SK-N-SH (cell line): Measurements from ENCODE around the gene PRSS56. TPM values are rescaled to one million over a fixed set of nuclear protein-coding genes. Genes with fewer than 3 reads are reported as not detected.
"Not testable (repeated sequence)": the region's sequence is repeated elsewhere in the genome, so short reads cannot be mapped to it uniquely, and the experiment has no call there.

Experiments used
- CTCF ChIA-PET: fragments of 300-600, 350-600 bp; formaldehyde crosslinking; extraction: SDS; loops from one replicate; lab custom pipeline; 2021; lab: Yijun Ruan, JAX
- POLR2A ChIA-PET: fragments of 350-600 bp; sonication (Branson Sonifier 250); formaldehyde crosslinking; extraction: SDS; loops from one replicate; lab custom pipeline; 2020; ENCODE audit warnings: antibody characterized with exemption, inconsistent platforms; lab: Yijun Ruan, JAX
- DNase-seq: peaks from one replicate; pipeline ENCODE4 v3.0.0; 2012
- H2AFZ ChIP-seq: fragments of 200-600 bp; sonication (generic); 2 replicates; pipeline ENCODE4 v1.8.1; 2016; ENCODE audit warnings: antibody characterized with exemption, mild to moderate bottlenecking, low read depth
- H3F3A ChIP-seq: fragments of 200-600 bp; sonication (generic); replicated peaks from 2 replicates; pipeline ENCODE3; 2016; ENCODE audit warnings: antibody characterized with exemption, mild to moderate bottlenecking; ENCODE audit not compliant: insufficient read depth
- H3K27ac ChIP-seq, 2 experiments: fragments of 200-500 bp in 1 of 2; fragments of 200-600 bp in 1 of 2; sonication (Bioruptor generic) in 1 of 2; sonication (generic), shearing (Covaris generic) in 1 of 2; 2 replicates each; pipeline versions ENCODE4 v1.5.1 to v1.6.1; 2014 to 2016; ENCODE audit warnings: low read depth in 2 of 2, inconsistent platforms in 1 of 2, low read length in 1 of 2, mild to moderate bottlenecking in 1 of 2, mixed read lengths in 1 of 2
- H3K27me3 ChIP-seq: fragments of 200-600 bp; sonication (generic), shearing (Covaris generic); 2 replicates; pipeline ENCODE4 v1.6.1; 2016; ENCODE audit warnings: mixed run types; ENCODE audit not compliant: insufficient read depth
- H3K36me3 ChIP-seq, 2 experiments: fragments of 200-500 bp in 1 of 2; fragments of 200-600 bp in 1 of 2; sonication (Bioruptor generic) in 1 of 2; sonication (generic) in 1 of 2; replicated peaks in 1 of 2; 2 replicates each; pipeline versions ENCODE3 to v1.5.1; 2014 to 2016; ENCODE audit warnings: low read length in 1 of 2, mild to moderate bottlenecking in 1 of 2; ENCODE audit not compliant: insufficient read depth in 2 of 2, control insufficient read depth in 1 of 2
- H3K4me1 ChIP-seq, 2 experiments: fragments of 200-500 bp in 1 of 2; fragments of 200-600 bp in 1 of 2; sonication (Bioruptor generic) in 1 of 2; sonication (generic), shearing (Covaris generic) in 1 of 2; 2 replicates each; pipeline versions ENCODE4 v1.5.1 to v1.6.1; 2014 to 2016; ENCODE audit warnings: low read depth in 1 of 2, low read length in 1 of 2, mixed run types in 1 of 2; ENCODE audit not compliant: insufficient read depth in 2 of 2, control insufficient read depth in 1 of 2
- H3K4me2 ChIP-seq: fragments of 200-600 bp; sonication (generic), shearing (Covaris generic); 2 replicates; pipeline ENCODE4 v1.6.1; 2017; ENCODE audit warnings: mixed run types
- H3K4me3 ChIP-seq, 2 experiments: fragments of 200-500 bp in 1 of 2; fragments of 200-600 bp in 1 of 2; sonication (Bioruptor generic) in 1 of 2; sonication (generic), shearing (Covaris generic) in 1 of 2; 2 replicates each; pipeline versions ENCODE4 v1.5.1 to v1.8.1; 2014 to 2016; ENCODE audit warnings: low read depth in 2 of 2, inconsistent platforms in 1 of 2, low read length in 1 of 2, mild to moderate bottlenecking in 1 of 2, mixed read lengths in 1 of 2, moderate library complexity in 1 of 2
- H3K79me2 ChIP-seq: fragments of 200-600 bp; sonication (generic); 2 replicates; pipeline ENCODE4 v1.8.1; 2017; ENCODE audit warnings: mild to moderate bottlenecking; ENCODE audit not compliant: insufficient read depth
- H3K9ac ChIP-seq: fragments of 200-600 bp; sonication (generic); 2 replicates; pipeline ENCODE4 v1.6.1; 2017; ENCODE audit warnings: mixed run types
- H3K9me2 ChIP-seq: fragments of 200-600 bp; sonication (generic); 2 replicates; pipeline ENCODE4 v1.6.1; 2017; ENCODE audit warnings: mixed run types
- H3K9me3 ChIP-seq: fragments of 200-600 bp; sonication (generic); 2 replicates; pipeline ENCODE4 v1.6.1; 2017; ENCODE audit warnings: mixed run types, mild to moderate bottlenecking, moderate library complexity
- H4K20me1 ChIP-seq: fragments of 200-600 bp; sonication (generic); 2 replicates; pipeline ENCODE4 v1.6.1; 2017; ENCODE audit warnings: mild to moderate bottlenecking, mixed run types; ENCODE audit not compliant: insufficient read depth
- EP300 ChIP-seq, 2 experiments: IDR thresholded peaks; 2 replicates each; pipeline versions ENCODE4 v1.4.0 to v1.6.1; 2012; ENCODE audit warnings: borderline replicate concordance in 1 of 2, low read depth in 1 of 2, low read length in 1 of 2
- FOSL2 ChIP-seq: IDR thresholded peaks from 2 replicates; pipeline ENCODE4 v1.4.0; 2012; ENCODE audit warnings: low read depth, mild to moderate bottlenecking, moderate library complexity, borderline replicate concordance
- FOXM1 ChIP-seq: IDR thresholded peaks from 2 replicates; pipeline ENCODE4 v1.4.0; 2012; ENCODE audit warnings: low read depth, mild to moderate bottlenecking
- JUND ChIP-seq: IDR thresholded peaks from 2 replicates; pipeline ENCODE4 v1.4.0; 2012
- POLR2AphosphoS5 ChIP-seq: IDR thresholded peaks from 2 replicates; pipeline ENCODE4 v1.6.1; 2012; ENCODE audit warnings: low read depth, low read length
- RFX5 ChIP-seq: IDR thresholded peaks from 2 replicates; pipeline ENCODE4 v1.6.1; 2012; ENCODE audit warnings: mild to moderate bottlenecking, improper control_type of control experiment, low read length
- RXRA ChIP-seq: IDR thresholded peaks from 2 replicates; pipeline ENCODE4 v1.4.0; 2012; ENCODE audit warnings: low read depth, mild to moderate bottlenecking, borderline replicate concordance
- YY1 ChIP-seq: IDR thresholded peaks from 2 replicates; pipeline ENCODE4 v1.4.0; 2012; ENCODE audit warnings: low read depth, mild to moderate bottlenecking
- WGBS: methylation state at CpG from one replicate; pipeline ENCODE4 v1.1.6; 2017; ENCODE audit warnings: low lambda C conversion rate; 5-methylcytosine and 5-hydroxymethylcytosine counted together
- polyA plus RNA-seq, 3 experiments: library from polyadenylated mRNA; depleted of rRNA; stranded (reverse); fragments of >200 nt; gene quantifications; 2 replicates each; pipeline ENCODE4 v1.2.3, GENCODE V29; 2012
- TF ChIP-seq, protein P1 (sequence below): IDR thresholded peaks from 2 replicates; pipeline ENCODE4; 2012
- TF ChIP-seq, protein P2 (sequence below): IDR thresholded peaks from 2 replicates; pipeline ENCODE4 v1.6.1; 2012; ENCODE audit warnings: mild to moderate bottlenecking, low read depth, low read length, moderate library complexity

The PRSS56 gene
- polyA plus RNA-seq, 1 of the 3 experiments (the other 2 are of a cell fraction) = not detected

DNA sequence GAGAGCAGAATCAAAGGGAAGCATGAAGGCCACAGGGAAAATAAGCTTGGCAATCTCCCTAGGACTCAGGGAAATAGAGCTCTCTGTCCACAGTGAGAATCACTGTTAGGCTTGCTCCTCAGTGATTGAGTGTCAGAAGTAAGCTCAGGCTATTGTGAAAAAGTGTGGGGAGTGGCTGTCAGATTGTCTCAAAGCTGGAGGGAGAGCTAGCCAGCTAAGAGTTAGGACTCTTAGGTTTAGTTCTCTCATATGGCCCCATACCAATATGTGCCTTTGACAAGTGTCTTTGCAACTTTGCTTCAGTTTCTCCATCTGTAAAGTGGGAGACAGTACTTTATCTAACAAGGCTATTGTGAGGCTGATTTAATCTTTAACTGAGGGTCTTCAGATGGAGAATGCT lies 47.5 kb downstream of the PRSS56 start (continued):
- TF ChIP-seq, protein P1, sequence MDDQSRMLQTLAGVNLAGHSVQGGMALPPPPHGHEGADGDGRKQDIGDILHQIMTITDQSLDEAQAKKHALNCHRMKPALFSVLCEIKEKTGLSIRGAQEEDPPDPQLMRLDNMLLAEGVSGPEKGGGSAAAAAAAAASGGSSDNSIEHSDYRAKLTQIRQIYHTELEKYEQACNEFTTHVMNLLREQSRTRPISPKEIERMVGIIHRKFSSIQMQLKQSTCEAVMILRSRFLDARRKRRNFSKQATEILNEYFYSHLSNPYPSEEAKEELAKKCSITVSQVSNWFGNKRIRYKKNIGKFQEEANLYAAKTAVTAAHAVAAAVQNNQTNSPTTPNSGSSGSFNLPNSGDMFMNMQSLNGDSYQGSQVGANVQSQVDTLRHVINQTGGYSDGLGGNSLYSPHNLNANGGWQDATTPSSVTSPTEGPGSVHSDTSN = no peak
- TF ChIP-seq YY1 = no peak

DNA sequence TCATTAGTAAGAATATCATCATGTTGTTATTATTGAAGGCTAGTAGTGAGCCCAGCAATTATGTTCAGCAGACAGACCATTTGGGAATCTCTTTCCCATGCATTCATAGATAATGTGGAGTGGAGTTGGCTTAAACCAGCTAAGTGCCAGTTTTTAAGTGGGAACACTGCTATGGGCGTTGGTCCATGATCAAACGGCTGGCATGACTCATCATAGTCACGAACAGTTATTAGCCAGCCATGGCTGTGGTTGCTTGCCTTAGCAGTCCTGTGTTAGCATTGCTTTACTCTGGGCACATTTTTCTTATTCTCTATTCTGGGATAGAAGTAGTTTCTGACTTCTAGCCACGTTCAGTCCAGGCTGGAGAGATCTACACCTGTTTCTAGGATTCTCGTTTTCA lies 48.0 kb downstream of the PRSS56 start:
- Histone ChIP-seq H3K4me3 (no peak overlapping the region), H3K9me3 (no peaks in the 10 kb centered on the region), H3K27ac (0 out of 4 replicates have a peak overlapping the region, but pooled peaks of 1 of the 2 experiments have one; percentile 2), H2AFZ (no peak overlapping the region), H3K4me2 (no peak overlapping the region), H3K27me3 (no peaks in the 10 kb centered on the region), H3K4me1 (no peaks in the 10 kb centered on the region), H3K9me2 (no peaks in the 10 kb centered on the region), H3K9ac (no peak overlapping the region), H3K36me3 (peaks cover 73 to 75% of the 10 kb centered on the region in 2 experiments), H4K20me1 (no peaks in the 10 kb centered on the region), H3K79me2 (peaks cover 3% of the 10 kb centered on the region; the same call in 1 of the 2 replicates), H3F3A (no peaks in the 10 kb centered on the region)
- ChIA-PET POLR2A (interaction anchor here (0.8 kb wide), 1 partner anchor 10 kb away, joined by 3 read pairs; no protein-coding TSS in a partner anchor), CTCF (interaction anchor here (1.1 kb wide), 1 partner anchor 285 kb away, joined by 3 read pairs; no protein-coding TSS in a partner anchor)
- no peak for DNase-seq
- 51% methylated on average over 5 of the region's 5 CpGs for WGBS
- TF ChIP-seq JUND (no peak), RFX5 (no peak), FOSL2 (peak; percentile 53; the same call in 1 of the 2 replicates), EP300 (IDR thresholded peaks at IDR 0.05; ENCODE audit: borderline replicate concordance in 1 of 2, low read depth in 1 of 2, low read length in 1 of 2) (no peak)

GRCh38 chr2:232569541-232569940 lies 49.4 kb downstream of the PRSS56 start:
- no peak overlapping the region for H3K4me2 ChIP-seq
- no peak overlapping the region for H3K27ac ChIP-seq
- H3F3A ChIP-seq = no peaks in the 10 kb centered on the region
- no peak for DNase-seq
- no peaks in the 10 kb centered on the region for H3K4me1 ChIP-seq
- TF ChIP-seq, protein P2, sequence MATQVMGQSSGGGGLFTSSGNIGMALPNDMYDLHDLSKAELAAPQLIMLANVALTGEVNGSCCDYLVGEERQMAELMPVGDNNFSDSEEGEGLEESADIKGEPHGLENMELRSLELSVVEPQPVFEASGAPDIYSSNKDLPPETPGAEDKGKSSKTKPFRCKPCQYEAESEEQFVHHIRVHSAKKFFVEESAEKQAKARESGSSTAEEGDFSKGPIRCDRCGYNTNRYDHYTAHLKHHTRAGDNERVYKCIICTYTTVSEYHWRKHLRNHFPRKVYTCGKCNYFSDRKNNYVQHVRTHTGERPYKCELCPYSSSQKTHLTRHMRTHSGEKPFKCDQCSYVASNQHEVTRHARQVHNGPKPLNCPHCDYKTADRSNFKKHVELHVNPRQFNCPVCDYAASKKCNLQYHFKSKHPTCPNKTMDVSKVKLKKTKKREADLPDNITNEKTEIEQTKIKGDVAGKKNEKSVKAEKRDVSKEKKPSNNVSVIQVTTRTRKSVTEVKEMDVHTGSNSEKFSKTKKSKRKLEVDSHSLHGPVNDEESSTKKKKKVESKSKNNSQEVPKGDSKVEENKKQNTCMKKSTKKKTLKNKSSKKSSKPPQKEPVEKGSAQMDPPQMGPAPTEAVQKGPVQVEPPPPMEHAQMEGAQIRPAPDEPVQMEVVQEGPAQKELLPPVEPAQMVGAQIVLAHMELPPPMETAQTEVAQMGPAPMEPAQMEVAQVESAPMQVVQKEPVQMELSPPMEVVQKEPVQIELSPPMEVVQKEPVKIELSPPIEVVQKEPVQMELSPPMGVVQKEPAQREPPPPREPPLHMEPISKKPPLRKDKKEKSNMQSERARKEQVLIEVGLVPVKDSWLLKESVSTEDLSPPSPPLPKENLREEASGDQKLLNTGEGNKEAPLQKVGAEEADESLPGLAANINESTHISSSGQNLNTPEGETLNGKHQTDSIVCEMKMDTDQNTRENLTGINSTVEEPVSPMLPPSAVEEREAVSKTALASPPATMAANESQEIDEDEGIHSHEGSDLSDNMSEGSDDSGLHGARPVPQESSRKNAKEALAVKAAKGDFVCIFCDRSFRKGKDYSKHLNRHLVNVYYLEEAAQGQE = no peak
- TF ChIP-seq RXRA (no peak), POLR2AphosphoS5 (no peak), FOXM1 (no peak)
- TF ChIP-seq, protein P1 = no peak
- WGBS = 98% methylated on average over 3 of the region's 9 CpGs
- ChIA-PET POLR2A (no interaction called here), CTCF (no interaction called here)
- H3K4me3 ChIP-seq = no peak overlapping the region
- H4K20me1 ChIP-seq = no peaks in the 10 kb centered on the region
- H3K9me3 ChIP-seq = no peaks in the 10 kb centered on the region
- no peaks in the 10 kb centered on the region for H3K79me2 ChIP-seq
- no peak overlapping the region for H2AFZ ChIP-seq
- H3K9ac ChIP-seq = no peak overlapping the region
- no peaks in the 10 kb centered on the region for H3K27me3 ChIP-seq
- H3K36me3 ChIP-seq = peaks cover 69 to 73% of the 10 kb centered on the region in 2 experiments
- H3K9me2 ChIP-seq = no peaks in the 10 kb centered on the region

DNA sequence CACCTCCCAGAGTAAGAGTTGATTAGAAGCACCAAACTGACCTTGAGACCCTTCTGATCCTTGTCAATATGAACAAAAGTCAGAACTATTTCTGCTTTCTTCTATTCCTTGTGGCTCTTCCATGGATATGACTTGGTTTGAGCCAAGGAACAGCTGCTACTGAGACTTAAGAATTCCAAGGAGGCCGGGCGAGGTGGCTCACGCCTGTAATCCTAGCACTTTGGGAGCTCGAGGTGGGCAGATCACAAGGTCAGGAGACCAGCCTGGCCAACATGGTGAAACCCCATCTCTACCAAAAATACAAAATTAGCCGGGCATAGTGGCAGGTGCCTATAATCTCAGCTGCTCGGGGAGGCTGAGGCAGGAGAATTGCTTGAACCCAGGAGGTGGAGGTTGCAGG lies 50.3 kb downstream of the PRSS56 start:
- POLR2A ChIA-PET, H3K4me1 ChIP-seq, H3F3A ChIP-seq, H4K20me1 ChIP-seq, H3K4me3 ChIP-seq, H3K79me2 ChIP-seq, H3K9me3 ChIP-seq, H2AFZ ChIP-seq, DNase-seq, H3K4me2 ChIP-seq, H3K9me2 ChIP-seq, H3K27me3 ChIP-seq, H3K9ac ChIP-seq, H3K27ac ChIP-seq: not testable (repeated sequence)
- H3K36me3 ChIP-seq = peaks cover 67 to 76% of the 10 kb centered on the region in 2 experiments
- WGBS = 91% methylated on average over 6 of the region's 6 CpGs
- CTCF ChIA-PET = interaction anchor here (2.3 kb wide), 1 partner anchor 10 kb away, joined by 6 read pairs; no protein-coding TSS in a partner anchor
